HG03039 (cell line): ENCODE measurements around the gene PHAF1.
A peak's percentile ranks its signal among the peaks of the same experiment; 100 is the strongest.

Source experiments
- ATAC-seq: cut with Tn5 transposase; IDR thresholded peaks from one replicate; pipeline ENCODE4 v1.9.1; 2021; ENCODE audit warnings: mild to moderate bottlenecking, moderate library complexity; ENCODE audit not compliant: unreplicated experiment

PHAF1 gene

GRCh38 chr16:67146523-67147357 is 37.0 kb downstream of the PHAF1 start:
- no peak for ATAC-seq

GRCh38 chr16:67147437-67148140 is 37.8 kb downstream of the PHAF1 start:
- no peak for ATAC-seq

- ATAC-seq, result no peak
Observed at GRCh38 chr16:67148221-67148620, 38.5 kb downstream of the PHAF1 start.

GRCh38 chr16:67148656-67149275 is 39.0 kb downstream of the PHAF1 start:
- ATAC-seq, result no peak

GRCh38 chr16:67149276-67150046 is 39.7 kb downstream of the PHAF1 start:
- no peak for ATAC-seq

GRCh38 chr16:67150047-67150832 is 40.5 kb downstream of the PHAF1 start:
- ATAC-seq, result peak; percentile 23

- peak; percentile 48 for ATAC-seq
Observed at GRCh38 chr16:67150833-67151396, 41.2 kb downstream of the PHAF1 start, which contains the start of gene B3GNT9. B3GNT9 (minus strand) TSS chr16:67150998; CDS start chr16:67150485, 513 bp downstream.

GRCh38 chr16:67151431-67152097 is 41.8 kb downstream of the PHAF1 start:
- no peak for ATAC-seq

GRCh38 chr16:67154578-67155294 is 45.0 kb downstream of the PHAF1 start:
- no peak for ATAC-seq

GRCh38 chr16:67155295-67156142 is 45.8 kb downstream of the PHAF1 start:
- ATAC-seq, result no peak

- no peak for ATAC-seq
Observed at GRCh38 chr16:67156143-67156844, 46.6 kb downstream of the PHAF1 start.

- no peak for ATAC-seq
Observed at GRCh38 chr16:67157106-67157748, 47.5 kb downstream of the PHAF1 start.

GRCh38 chr16:67157892-67158635 is 48.3 kb downstream of the PHAF1 start:
- no peak for ATAC-seq

GRCh38 chr16:67158637-67159600 is 49.2 kb downstream of the PHAF1 start:
- peak; percentile 33 for ATAC-seq

- ATAC-seq, result no peak
Observed at GRCh38 chr16:67161595-67162058, 51.9 kb downstream of the PHAF1 start.
